Fibroblast of upper back skin (primary cell): ENCODE data around the gene HP1BP3.

Source experiments
- DNase-seq: peaks from one replicate; pipeline ENCODE4 v3.0.0-alpha.2; 2013

The HP1BP3 gene

GRCh38 chr1:20709868-20710267 lies 77.2 kb downstream of the HP1BP3 start:
- DNase-seq: no peak

- DNase-seq: no peak
These were observed 78.2 kb downstream of the HP1BP3 start for GRCh38 chr1:20708891-20709290.

- DNase-seq: no peak
These were observed 79.0 kb downstream of the HP1BP3 start for GRCh38 chr1:20708057-20708456.

GRCh38 chr1:20706841-20707240 lies 80.3 kb downstream of the HP1BP3 start:
- DNase-seq: no peak

GRCh38 chr1:20705203-20705755 lies 81.8 kb downstream of the HP1BP3 start:
- peak; percentile 45 for DNase-seq

GRCh38 chr1:20704390-20705202 lies 82.5 kb downstream of the HP1BP3 start:
- no peak for DNase-seq

GRCh38 chr1:20703124-20703756 lies 83.9 kb downstream of the HP1BP3 start:
- no peak for DNase-seq

- no peak for DNase-seq
These were observed 84.7 kb downstream of the HP1BP3 start for GRCh38 chr1:20702416-20702815.

- DNase-seq: no peak
These were observed 85.3 kb downstream of the HP1BP3 start for GRCh38 chr1:20701847-20702246.

GRCh38 chr1:20701446-20701845 lies 85.7 kb downstream of the HP1BP3 start:
- DNase-seq: no peak

- no peak for DNase-seq
These were observed 86.4 kb downstream of the HP1BP3 start for GRCh38 chr1:20700636-20701215.

- DNase-seq: no peak
These were observed 87.5 kb downstream of the HP1BP3 start for GRCh38 chr1:20699558-20699957.

GRCh38 chr1:20698195-20698910 lies 88.8 kb downstream of the HP1BP3 start:
- DNase-seq: peak; percentile 84

GRCh38 chr1:20697563-20697962 lies 89.5 kb downstream of the HP1BP3 start:
- DNase-seq: no peak

GRCh38 chr1:20696397-20697333 lies 90.4 kb downstream of the HP1BP3 start:
- DNase-seq: peak; percentile 93

- no peak for DNase-seq
These were observed 91.6 kb downstream of the HP1BP3 start for GRCh38 chr1:20695515-20695914.

GRCh38 chr1:20693623-20694022 lies 93.5 kb downstream of the HP1BP3 start:
- DNase-seq: no peak
